Measurements from ENCODE around the gene TIMM29. TPM values are rescaled to one million over a fixed set of nuclear protein-coding genes. Genes with fewer than 3 reads are reported as not detected.

TIMM29 gene
- total and polyA plus RNA-seq, 2 of the 13 experiments (the other 11 are each of a cell fraction or from before 2014, with no cell fraction given), result 7.1 to 33.8 TPM

DNA sequence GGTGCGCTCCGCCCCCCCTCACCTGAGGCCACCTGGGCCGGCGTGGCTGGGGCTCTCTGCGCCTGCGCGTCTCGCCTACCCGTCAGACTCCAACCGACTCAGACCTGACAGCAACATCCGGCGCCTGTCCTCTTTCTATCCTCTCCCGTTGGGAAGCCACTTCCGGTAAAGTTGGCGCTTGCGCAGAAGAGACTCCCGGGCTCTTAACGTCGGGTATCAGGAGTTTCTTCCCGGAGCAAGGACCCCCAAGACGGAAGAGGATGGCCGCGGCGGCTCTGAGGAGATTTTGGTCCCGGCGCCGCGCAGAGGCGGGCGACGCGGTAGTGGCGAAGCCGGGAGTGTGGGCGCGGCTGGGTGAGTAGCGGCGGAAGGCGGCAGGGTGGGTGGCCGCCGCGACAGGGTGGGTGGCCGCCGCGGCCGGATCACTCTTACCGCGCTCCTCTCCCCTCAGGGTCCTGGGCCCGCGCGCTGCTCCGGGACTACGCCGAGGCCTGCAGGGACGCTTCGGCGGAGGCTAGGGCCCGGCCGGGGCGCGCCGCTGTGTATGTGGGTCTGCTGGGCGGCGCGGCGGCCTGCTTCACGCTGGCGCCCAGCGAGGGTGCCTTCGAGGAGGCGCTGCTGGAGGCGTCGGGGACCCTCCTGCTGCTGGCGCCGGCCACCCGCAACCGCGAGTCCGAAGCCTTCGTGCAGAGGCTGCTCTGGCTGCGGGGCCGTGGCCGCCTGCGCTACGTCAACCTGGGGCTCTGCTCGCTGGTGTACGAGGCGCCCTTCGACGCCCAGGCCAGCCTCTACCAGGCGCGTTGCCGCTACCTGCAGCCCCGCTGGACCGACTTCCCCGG lies at the start of gene TIMM29, which contains the start of gene YIPF2 (continued):
- no peak; the same call in 1 of the 2 replicates for TF ChIP-seq ZNF318 (CRISPR knock-in tag; IDR thresholded peaks at IDR 0.05)
- TF ChIP-seq MBD4 (IDR thresholded peaks at IDR 0.05; ENCODE audit: borderline replicate concordance, low read length), result no peak
- TF ChIP-seq ZNF598 (CRISPR knock-in tag; IDR thresholded peaks at IDR 0.05; ENCODE audit: borderline replicate concordance), result no peak; the same call in 1 of the 2 replicates
- no peak for TF ChIP-seq ZNF10 (CRISPR knock-in tag; IDR thresholded peaks at IDR 0.05; ENCODE audit: borderline replicate concordance, low read depth)
- TF ChIP-seq MEF2D (CRISPR knock-in tag; IDR thresholded peaks at IDR 0.05), result no peak
- peak; percentile 33; the same call in 1 of the 2 replicates for TF ChIP-seq TOPORS (CRISPR knock-in tag; IDR thresholded peaks at IDR 0.05)
- no peak for TF ChIP-seq HNRNPH1 (optimal IDR thresholded peaks at IDR 0.05; ENCODE audit: low read depth, low read length)
- TF ChIP-seq ESRRA (CRISPR knock-in tag; IDR thresholded peaks at IDR 0.05; ENCODE audit: low read depth), result peak; percentile 49; the same call in 1 of the 2 replicates
- TF ChIP-seq ZNF768 (CRISPR knock-in tag; IDR thresholded peaks at IDR 0.05), result peak; percentile 28; the same call in 1 of the 2 replicates
- 0 out of 2 replicates have a peak, but pooled peaks have one; percentile 17 for TF ChIP-seq NRL (CRISPR knock-in tag; IDR thresholded peaks at IDR 0.05; ENCODE audit: borderline replicate concordance)
- TF ChIP-seq, protein P1, sequence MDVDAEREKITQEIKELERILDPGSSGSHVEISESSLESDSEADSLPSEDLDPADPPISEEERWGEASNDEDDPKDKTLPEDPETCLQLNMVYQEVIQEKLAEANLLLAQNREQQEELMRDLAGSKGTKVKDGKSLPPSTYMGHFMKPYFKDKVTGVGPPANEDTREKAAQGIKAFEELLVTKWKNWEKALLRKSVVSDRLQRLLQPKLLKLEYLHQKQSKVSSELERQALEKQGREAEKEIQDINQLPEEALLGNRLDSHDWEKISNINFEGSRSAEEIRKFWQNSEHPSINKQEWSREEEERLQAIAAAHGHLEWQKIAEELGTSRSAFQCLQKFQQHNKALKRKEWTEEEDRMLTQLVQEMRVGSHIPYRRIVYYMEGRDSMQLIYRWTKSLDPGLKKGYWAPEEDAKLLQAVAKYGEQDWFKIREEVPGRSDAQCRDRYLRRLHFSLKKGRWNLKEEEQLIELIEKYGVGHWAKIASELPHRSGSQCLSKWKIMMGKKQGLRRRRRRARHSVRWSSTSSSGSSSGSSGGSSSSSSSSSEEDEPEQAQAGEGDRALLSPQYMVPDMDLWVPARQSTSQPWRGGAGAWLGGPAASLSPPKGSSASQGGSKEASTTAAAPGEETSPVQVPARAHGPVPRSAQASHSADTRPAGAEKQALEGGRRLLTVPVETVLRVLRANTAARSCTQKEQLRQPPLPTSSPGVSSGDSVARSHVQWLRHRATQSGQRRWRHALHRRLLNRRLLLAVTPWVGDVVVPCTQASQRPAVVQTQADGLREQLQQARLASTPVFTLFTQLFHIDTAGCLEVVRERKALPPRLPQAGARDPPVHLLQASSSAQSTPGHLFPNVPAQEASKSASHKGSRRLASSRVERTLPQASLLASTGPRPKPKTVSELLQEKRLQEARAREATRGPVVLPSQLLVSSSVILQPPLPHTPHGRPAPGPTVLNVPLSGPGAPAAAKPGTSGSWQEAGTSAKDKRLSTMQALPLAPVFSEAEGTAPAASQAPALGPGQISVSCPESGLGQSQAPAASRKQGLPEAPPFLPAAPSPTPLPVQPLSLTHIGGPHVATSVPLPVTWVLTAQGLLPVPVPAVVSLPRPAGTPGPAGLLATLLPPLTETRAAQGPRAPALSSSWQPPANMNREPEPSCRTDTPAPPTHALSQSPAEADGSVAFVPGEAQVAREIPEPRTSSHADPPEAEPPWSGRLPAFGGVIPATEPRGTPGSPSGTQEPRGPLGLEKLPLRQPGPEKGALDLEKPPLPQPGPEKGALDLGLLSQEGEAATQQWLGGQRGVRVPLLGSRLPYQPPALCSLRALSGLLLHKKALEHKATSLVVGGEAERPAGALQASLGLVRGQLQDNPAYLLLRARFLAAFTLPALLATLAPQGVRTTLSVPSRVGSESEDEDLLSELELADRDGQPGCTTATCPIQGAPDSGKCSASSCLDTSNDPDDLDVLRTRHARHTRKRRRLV (CRISPR knock-in tag; IDR thresholded peaks at IDR 0.05), result no peak
- no peak for TF ChIP-seq PHB2 (IDR thresholded peaks at IDR 0.05; ENCODE audit: partially characterized antibody)
- TF ChIP-seq HCFC1 (IDR thresholded peaks at IDR 0.05; ENCODE audit: low read depth, low read length), result peak; percentile 80
- TF ChIP-seq PHF21A (CRISPR knock-in tag; IDR thresholded peaks at IDR 0.05), result peak; percentile 59; the same call in 1 of the 2 replicates

All from HepG2 (cell line).